Thyroid gland (tissue), 4 donors: Measurements from ENCODE around the gene GNL3.

Experiments used
- POLR2A ChIP-seq, 2 donors: fragments of 450-650 bp; IDR thresholded peaks; one replicate each; pipeline ENCODE4 v1.6.1; 2017; ENCODE audit warnings: antibody characterized with exemption in 2 of 2, mild to moderate bottlenecking in 2 of 2, moderate library complexity in 1 of 2
- TF ChIP-seq, protein P1 (sequence below), 6 experiments: fragments of 200-600 bp in 3 of 6; fragments of 450-650 bp in 3 of 6; sonication (generic) in 3 of 6; IDR thresholded peaks; one replicate each; pipeline ENCODE4 v1.5.1; 2016 to 2019; ENCODE audit warnings: antibody characterized with exemption in 6 of 6, mild to moderate bottlenecking in 2 of 6, inconsistent platforms in 1 of 6, moderate library complexity in 1 of 6

DNA sequence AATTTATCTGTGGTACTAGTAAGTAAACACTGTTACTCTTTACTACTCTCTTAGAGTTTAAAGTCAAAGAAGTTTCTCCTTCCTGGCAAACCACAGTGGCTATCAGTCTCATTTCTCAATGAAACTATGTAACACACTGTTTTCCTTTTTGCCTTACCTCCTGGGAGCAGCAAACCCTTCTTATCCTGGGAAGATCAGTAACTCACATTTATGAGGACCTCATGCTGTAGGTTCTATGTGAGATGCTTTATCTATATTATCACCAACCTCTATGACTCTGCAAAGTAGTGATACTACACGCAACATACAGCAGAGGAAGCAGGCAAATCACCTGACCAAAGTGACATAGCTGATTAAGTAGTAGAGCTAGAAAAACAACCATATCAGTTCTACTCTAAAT lies 35.4 kb upstream of the GNL3 start:
- TF ChIP-seq, protein P1, sequence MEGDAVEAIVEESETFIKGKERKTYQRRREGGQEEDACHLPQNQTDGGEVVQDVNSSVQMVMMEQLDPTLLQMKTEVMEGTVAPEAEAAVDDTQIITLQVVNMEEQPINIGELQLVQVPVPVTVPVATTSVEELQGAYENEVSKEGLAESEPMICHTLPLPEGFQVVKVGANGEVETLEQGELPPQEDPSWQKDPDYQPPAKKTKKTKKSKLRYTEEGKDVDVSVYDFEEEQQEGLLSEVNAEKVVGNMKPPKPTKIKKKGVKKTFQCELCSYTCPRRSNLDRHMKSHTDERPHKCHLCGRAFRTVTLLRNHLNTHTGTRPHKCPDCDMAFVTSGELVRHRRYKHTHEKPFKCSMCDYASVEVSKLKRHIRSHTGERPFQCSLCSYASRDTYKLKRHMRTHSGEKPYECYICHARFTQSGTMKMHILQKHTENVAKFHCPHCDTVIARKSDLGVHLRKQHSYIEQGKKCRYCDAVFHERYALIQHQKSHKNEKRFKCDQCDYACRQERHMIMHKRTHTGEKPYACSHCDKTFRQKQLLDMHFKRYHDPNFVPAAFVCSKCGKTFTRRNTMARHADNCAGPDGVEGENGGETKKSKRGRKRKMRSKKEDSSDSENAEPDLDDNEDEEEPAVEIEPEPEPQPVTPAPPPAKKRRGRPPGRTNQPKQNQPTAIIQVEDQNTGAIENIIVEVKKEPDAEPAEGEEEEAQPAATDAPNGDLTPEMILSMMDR (IDR thresholded peaks at IDR 0.05) = no peak
- TF ChIP-seq POLR2A (IDR thresholded peaks at IDR 0.05) = no peak
